Neutrophil (primary cell): ENCODE results near the gene MCOLN1.

Experiments
- H3K27ac ChIP-seq: fragments of 200-600 bp; sonication (generic); 2 replicates; pipeline ENCODE4 v1.5.1; 2016; ENCODE audit warnings: mild to moderate bottlenecking, moderate library complexity
- H3K27me3 ChIP-seq: fragments of 200-600 bp; sonication (generic); 2 replicates; pipeline ENCODE4 v1.6.0; 2016; ENCODE audit warnings: mild to moderate bottlenecking
- H3K36me3 ChIP-seq: fragments of 200-600 bp; sonication (generic); 2 replicates; pipeline ENCODE4 v1.5.1; 2017
- H3K4me1 ChIP-seq, 2 experiments: fragments of 200-600 bp in 1 of 2; sonication (generic) in 1 of 2; 1 replicate in 1 of 2; 2 replicates in 1 of 2; pipeline versions ENCODE4 v1.5.1 to v1.6.1; 2013 to 2016; ENCODE audit warnings: low read depth in 1 of 2, low read length in 1 of 2, mild to moderate bottlenecking in 1 of 2, moderate library complexity in 1 of 2; ENCODE audit not compliant: control insufficient read depth in 1 of 2, insufficient read depth in 1 of 2
- H3K4me3 ChIP-seq, 2 experiments: fragments of 200-600 bp in 1 of 2; sonication (generic) in 1 of 2; 1 replicate in 1 of 2; 2 replicates in 1 of 2; pipeline ENCODE4 v1.5.1; 2013 to 2016; ENCODE audit warnings: low read depth in 1 of 2, low read length in 1 of 2, mild to moderate bottlenecking in 1 of 2, moderate library complexity in 1 of 2
- H3K9me3 ChIP-seq: fragments of 200-600 bp; sonication (generic); 2 replicates; pipeline ENCODE4 v1.5.1; 2016
- CTCF ChIP-seq: fragments of 200-600 bp; sonication (generic); IDR thresholded peaks from 2 replicates; pipeline ENCODE4 v1.5.1; 2016; ENCODE audit warnings: antibody characterized with exemption

Gene MCOLN1

GRCh38 chr19:7504684-7505083 is 17.7 kb upstream of the MCOLN1 start:
- Histone ChIP-seq H3K27ac (no peak overlapping the region), H3K4me3 (no peak overlapping the region), H3K4me1 (peaks cover 19 to 28% of the 10 kb centered on the region in 2 experiments), H3K27me3 (peaks cover 91% of the 10 kb centered on the region), H3K36me3 (no peaks in the 10 kb centered on the region), H3K9me3 (no peaks in the 10 kb centered on the region)
- no peak for TF ChIP-seq CTCF

- Histone ChIP-seq H3K36me3 (no peaks in the 10 kb centered on the region), H3K4me3 (no peak overlapping the region), H3K27me3 (peaks cover 91% of the 10 kb centered on the region), H3K9me3 (no peaks in the 10 kb centered on the region), H3K4me1 (peaks cover 19 to 28% of the 10 kb centered on the region in 2 experiments), H3K27ac (no peak overlapping the region)
- no peak for TF ChIP-seq CTCF
Measured at GRCh38 chr19:7505288-7505681, 17.1 kb upstream of the MCOLN1 start.

- Histone ChIP-seq H3K36me3 (no peaks in the 10 kb centered on the region), H3K27me3 (peaks cover 90% of the 10 kb centered on the region), H3K4me1 (peaks cover 15 to 24% of the 10 kb centered on the region in 2 experiments), H3K4me3 (no peak overlapping the region), H3K27ac (no peak overlapping the region), H3K9me3 (no peaks in the 10 kb centered on the region)
- no peak for TF ChIP-seq CTCF
Measured at GRCh38 chr19:7505682-7506384, 16.6 kb upstream of the MCOLN1 start.

- H3K27ac ChIP-seq: no peak overlapping the region
- H3K4me1 ChIP-seq: peaks cover 10 to 17% of the 10 kb centered on the region in 2 experiments
- TF ChIP-seq CTCF: no peak
- no peaks in the 10 kb centered on the region for H3K36me3 ChIP-seq
- H3K27me3 ChIP-seq: peaks cover 89% of the 10 kb centered on the region
- no peaks in the 10 kb centered on the region for H3K9me3 ChIP-seq
- H3K4me3 ChIP-seq: no peak overlapping the region
Measured at GRCh38 chr19:7506385-7507328, 15.8 kb upstream of the MCOLN1 start.

GRCh38 chr19:7507884-7508283 is 14.5 kb upstream of the MCOLN1 start:
- Histone ChIP-seq H3K4me1 (peaks cover 10 to 17% of the 10 kb centered on the region in 2 experiments), H3K27me3 (peaks cover 89% of the 10 kb centered on the region), H3K4me3 (no peak overlapping the region), H3K9me3 (no peaks in the 10 kb centered on the region), H3K27ac (no peak overlapping the region), H3K36me3 (no peaks in the 10 kb centered on the region)
- TF ChIP-seq CTCF: no peak
